IMR-90 (cell line): ENCODE measurements around the gene CRIM1. TPM values are rescaled to one million over a fixed set of nuclear protein-coding genes. Genes with fewer than 3 reads are reported as not detected.

Experiments used
- ATAC-seq: fragments of 200-7000 bp; cut with Tn5 transposase; 2 replicates; pipeline ENCODE4 v1.9.1; 2020; ENCODE audit warnings: low read depth, mild to moderate bottlenecking, moderate library complexity
- BruUV-seq: library from RNA; stranded (reverse); fragments of 400-500 nt; replicated peaks from 2 replicates; lab custom pipeline; 2021; lab: Mats Ljungman, UMichigan
- CTCF ChIA-PET: fragments of 300-600 bp; formaldehyde crosslinking; extraction: SDS; loops from one replicate; lab custom pipeline; 2021; ENCODE audit warnings: antibody characterized with exemption; lab: Yijun Ruan, JAX
- POLR2A ChIA-PET: fragments of 300-600 bp; sonication (Branson Sonifier 250); formaldehyde crosslinking; loops from one replicate; lab custom pipeline; 2022; ENCODE audit warnings: antibody characterized with exemption; ENCODE audit not compliant: unreplicated experiment; lab: Charles Lee
- DNase-seq: peaks from one replicate; pipeline ENCODE4 v3.0.0; 2013
- H2AFZ ChIP-seq: replicated peaks from 2 replicates; pipeline ENCODE3; 2013; ENCODE audit warnings: low read length, mild to moderate bottlenecking; ENCODE audit not compliant: poor library complexity
- H2AK5ac ChIP-seq: 2 replicates; pipeline ENCODE4 v1.6.1; 2013; ENCODE audit warnings: low read depth, low read length, inconsistent platforms
- H2AK9ac ChIP-seq: replicated peaks from 2 replicates; pipeline ENCODE3; 2013; ENCODE audit warnings: mild to moderate bottlenecking, low read depth, low read length, moderate library complexity; ENCODE audit not compliant: poor library complexity
- H2BK120ac ChIP-seq: 2 replicates; pipeline ENCODE4 v1.6.1; 2013; ENCODE audit warnings: low read depth, low read length, inconsistent platforms
- H2BK15ac ChIP-seq: 3 replicates; pipeline ENCODE4 v1.6.1; 2013; ENCODE audit warnings: low read depth, low read length, inconsistent platforms
- H2BK20ac ChIP-seq: 2 replicates; pipeline ENCODE4 v1.6.1; 2013; ENCODE audit warnings: low read depth, mild to moderate bottlenecking, inconsistent platforms, low read length, moderate library complexity
- H2BK5ac ChIP-seq: 2 replicates; pipeline ENCODE4 v1.6.1; 2013; ENCODE audit warnings: mild to moderate bottlenecking, low read depth, low read length, inconsistent platforms; ENCODE audit not compliant: poor library complexity, severe bottlenecking
- H3K14ac ChIP-seq: replicated peaks from 2 replicates; pipeline ENCODE4 v1.6.1; 2013; ENCODE audit warnings: low read depth, low read length, inconsistent platforms
- H3K18ac ChIP-seq: 2 replicates; pipeline ENCODE4 v1.6.1; 2013; ENCODE audit warnings: low read depth, low read length, control low read depth
- H3K23ac ChIP-seq: 2 replicates; pipeline ENCODE4 v1.6.1; 2013; ENCODE audit warnings: low read depth, low read length, inconsistent platforms
- H3K27ac ChIP-seq: 2 replicates; pipeline ENCODE4 v1.5.1; 2013; ENCODE audit warnings: mild to moderate bottlenecking, control low read depth, low read length; ENCODE audit not compliant: insufficient read depth
- H3K27me3 ChIP-seq: 2 replicates; pipeline ENCODE4 v1.6.1; 2013; ENCODE audit warnings: low read length; ENCODE audit not compliant: control insufficient read depth, insufficient read depth
- H3K36me3 ChIP-seq: 2 replicates; pipeline ENCODE4 v1.6.1; 2013; ENCODE audit warnings: low read length, mixed read lengths; ENCODE audit not compliant: control insufficient read depth, insufficient read depth
- H3K4ac ChIP-seq: 2 replicates; pipeline ENCODE4 v1.6.1; 2013; ENCODE audit warnings: low read depth, low read length, inconsistent platforms
- H3K4me1 ChIP-seq: 2 replicates; pipeline ENCODE4 v1.6.1; 2013; ENCODE audit warnings: low read length, mixed read lengths; ENCODE audit not compliant: control insufficient read depth, insufficient read depth
- H3K4me2 ChIP-seq: 2 replicates; pipeline ENCODE4 v1.6.1; 2013; ENCODE audit warnings: low read depth, mild to moderate bottlenecking, control low read depth, low read length, moderate library complexity
- H3K4me3 ChIP-seq: 2 replicates; pipeline ENCODE4 v1.5.1; 2013; ENCODE audit warnings: low read depth, mild to moderate bottlenecking, control low read depth, low read length, moderate library complexity; ENCODE audit not compliant: insufficient read depth
- H3K56ac ChIP-seq: 2 replicates; pipeline ENCODE4 v1.6.1; 2013; ENCODE audit warnings: low read length, inconsistent platforms; ENCODE audit not compliant: insufficient read depth; ENCODE audit errors: extremely low read depth
- H3K79me1 ChIP-seq, 2 experiments: 2 replicates each; pipeline ENCODE4 v1.6.1; 2013; ENCODE audit warnings: low read length in 2 of 2, inconsistent platforms in 1 of 2, low read depth in 1 of 2
- H3K9ac ChIP-seq: 2 replicates; pipeline ENCODE4 v1.6.1; 2013; ENCODE audit warnings: low read depth, low read length, control low read depth
- H3K9me1 ChIP-seq: 2 replicates; pipeline ENCODE4 v1.6.1; 2013; ENCODE audit warnings: low read length, inconsistent platforms; ENCODE audit not compliant: insufficient read depth
- H3K9me3 ChIP-seq: 2 replicates; pipeline ENCODE4 v1.6.1; 2013; ENCODE audit warnings: low read length; ENCODE audit not compliant: control insufficient read depth, insufficient read depth
- H4K20me1 ChIP-seq: 2 replicates; pipeline ENCODE4 v1.6.1; 2013; ENCODE audit warnings: low read length, inconsistent platforms; ENCODE audit not compliant: insufficient read depth
- H4K5ac ChIP-seq: 2 replicates; pipeline ENCODE4 v1.6.1; 2013; ENCODE audit warnings: mild to moderate bottlenecking, low read depth, low read length, control low read depth
- H4K8ac ChIP-seq, 2 experiments: 2 replicates each; pipeline ENCODE4 v1.6.1; 2013; ENCODE audit warnings: low read depth in 2 of 2, low read length in 2 of 2, control low read depth in 1 of 2, inconsistent platforms in 1 of 2
- H4K91ac ChIP-seq: 2 replicates; pipeline ENCODE4 v1.6.1; 2013; ENCODE audit warnings: low read depth, low read length, inconsistent platforms; ENCODE audit not compliant: insufficient read depth
- BHLHE40 ChIP-seq: fragments of 150-350 bp; IDR thresholded peaks from 2 replicates; pipeline ENCODE4 v1.6.1; 2016; ENCODE audit warnings: mild to moderate bottlenecking, low read depth, low read length
- CEBPB ChIP-seq: IDR thresholded peaks from 2 replicates; pipeline ENCODE4 v1.6.1; 2012; ENCODE audit warnings: low read depth, low read length, improper control_type of control experiment
- NFE2L2 ChIP-seq: fragments of 150-350 bp; IDR thresholded peaks from 2 replicates; pipeline ENCODE4 v1.6.1; 2016; ENCODE audit warnings: low read depth, mild to moderate bottlenecking, low read length
- SMC3 ChIP-seq: fragments of 150-350 bp; IDR thresholded peaks from 2 replicates; pipeline ENCODE4 v1.6.1; 2016; ENCODE audit warnings: low read depth, mild to moderate bottlenecking, antibody characterized with exemption, low read length, moderate library complexity
- WGBS, 2 experiments: methylation state at CpG; one replicate each; pipeline versions ENCODE4 v1.1.5 to v1.1.7; 2013; ENCODE audit warnings: missing lambda C conversion rate in 2 of 2; ENCODE audit not compliant: insufficient read length in 1 of 2; ENCODE audit errors: extremely low coverage in 2 of 2; 5-methylcytosine and 5-hydroxymethylcytosine counted together
- dilution Hi-C: fragments of 300-500 bp; cut with HindIII; formaldehyde crosslinking; loops from one replicate; pipeline ENCODE4 v1.14.3; 2018; ENCODE audit warnings: low sequenced_read_pairs; ENCODE audit not compliant: unreplicated experiment
- in situ Hi-C: fragments of 300-500 bp; cut with MboI; formaldehyde crosslinking; loops from 3 replicates; pipeline ENCODE4 v1.14.3; 2019; ENCODE audit warnings: low sequenced_read_pairs, inconsistent platforms, mixed read lengths
- intact Hi-C: fragments of 100-400 bp; cut with micrococcal nuclease; formaldehyde crosslinking; loops from 2 replicates; pipeline ENCODE4 v1.10.0; 2022
- polyA plus RNA-seq, 3 experiments: library from polyadenylated mRNA; depleted of rRNA; stranded (reverse); fragments of >200 nt; gene quantifications; 2 replicates each; pipeline ENCODE4 v1.2.3, GENCODE V29; 2012; ENCODE audit warnings: low replicate concordance in 1 of 3
- total RNA-seq: library from RNA; depleted of rRNA; stranded (reverse); fragments of >200 nt; gene quantifications from 2 replicates; pipeline ENCODE4 v1.2.3, GENCODE V29; 2012

CRIM1 gene
- total and polyA plus RNA-seq, 2 of the 4 experiments (the other 2 are of a cell fraction), result 285 to 490 TPM

DNA sequence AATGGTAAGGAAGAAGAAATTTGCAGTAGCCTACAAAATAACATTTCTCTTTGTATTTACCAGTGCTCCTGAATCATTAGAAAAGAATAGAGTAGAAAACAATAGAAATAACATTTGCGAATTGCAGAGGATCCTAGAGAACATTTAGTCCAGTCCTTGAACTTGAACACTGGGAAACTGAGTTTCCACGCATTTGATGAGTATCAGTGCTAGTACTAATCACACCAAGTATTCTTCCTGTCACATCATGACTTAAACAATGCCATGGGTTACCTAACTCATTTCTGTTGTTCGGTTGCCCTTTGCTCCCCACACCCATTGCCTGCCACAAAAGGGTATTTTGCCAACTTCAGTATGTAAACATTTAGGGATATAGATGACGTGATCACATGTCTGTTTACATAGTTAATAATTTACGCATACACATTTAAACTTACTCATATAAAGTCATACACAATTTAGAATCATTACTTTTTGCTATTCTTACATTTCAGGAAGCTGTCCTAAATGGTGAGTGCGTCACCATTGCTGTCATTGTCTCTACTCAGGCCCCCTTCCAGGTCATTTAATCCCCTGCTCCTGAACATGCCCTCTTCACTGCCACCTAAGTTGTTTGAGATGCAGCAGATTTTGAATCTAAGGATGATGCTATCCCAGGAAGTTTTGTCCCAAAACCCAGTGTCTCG lies 42.3 kb downstream of the CRIM1 start (continued):
- no peak for TF ChIP-seq NFE2L2
- TF ChIP-seq SMC3, result no peak

DNA sequence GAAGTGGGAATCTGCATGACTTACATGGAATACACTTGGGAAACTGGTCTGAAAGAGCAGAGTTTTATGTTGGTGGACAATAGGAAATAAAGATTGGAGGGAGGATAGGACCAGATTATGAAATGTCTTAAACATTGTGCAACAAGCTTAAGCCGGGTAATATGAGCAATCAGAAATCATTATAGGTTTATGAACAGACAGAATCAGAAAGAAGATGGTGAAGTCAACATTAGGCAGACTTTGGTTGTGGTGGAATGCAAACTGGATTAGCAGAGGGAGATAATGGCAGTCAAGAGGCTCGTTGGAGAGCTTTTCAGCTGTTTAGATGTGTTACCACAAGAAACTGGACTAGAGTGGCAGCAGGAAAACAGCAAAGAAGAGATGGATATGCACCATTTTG lies 43.5 kb downstream of the CRIM1 start:
- H2BK5ac ChIP-seq, result peak overlapping the region; percentile 54
- H3K27ac ChIP-seq, result no peak overlapping the region
- no peak overlapping the region for H2AFZ ChIP-seq
- no peak overlapping the region for H2BK15ac ChIP-seq
- in situ Hi-C loops (no loop called here), intact Hi-C loops (no loop called here), dilution Hi-C loops (no loop called here)
- peaks cover 14% of the 10 kb centered on the region for H3K36me3 ChIP-seq
- BruUV-seq, result no TSS peak
- H3K9ac ChIP-seq, result no peak overlapping the region
- peaks cover 19 to 76% of the 10 kb centered on the region in 2 experiments for H3K79me1 ChIP-seq
- H3K4me1 ChIP-seq, result peaks cover 30% of the 10 kb centered on the region
- DNase-seq (no peak), ATAC-seq (no peak)
- ChIA-PET POLR2A (no interaction called here), CTCF (interaction anchor here (0.6 to 1.2 kb wide), 2 partner anchors 86 to 273 kb away, joined by 3 read pairs; no protein-coding TSS in a partner anchor)
- peak; percentile 89 for TF ChIP-seq CEBPB
- no peak for TF ChIP-seq BHLHE40
- H3K18ac ChIP-seq, result peak overlapping the region; percentile 81; the same call in 1 of the 2 replicates
- peaks cover 39% of the 10 kb centered on the region for H3K9me1 ChIP-seq
- H4K8ac ChIP-seq, result peak overlapping the region in 1 of 2 experiments; percentile 17; a peak in 1 of 4 replicates
- H3K9me3 ChIP-seq, result no peaks in the 10 kb centered on the region
- H2AK9ac ChIP-seq, result no peak overlapping the region
- no peak overlapping the region; the same call in 1 of the 2 replicates for H3K4ac ChIP-seq
- 89% methylated on average over 2 of the region's 2 CpGs; no CpG with 5 or more reads in 1 of the 2 experiments for WGBS, 2 experiments
- peaks cover 84% of the 10 kb centered on the region; the same call in 1 of the 2 replicates for H4K20me1 ChIP-seq
- peak overlapping the region; percentile 67 for H3K14ac ChIP-seq
- H3K27me3 ChIP-seq, result no peaks in the 10 kb centered on the region
- peak overlapping the region; percentile 41; the same call in 1 of the 2 replicates for H3K56ac ChIP-seq
- peak overlapping the region; percentile 26 for H3K23ac ChIP-seq
- no peak overlapping the region; the same call in 1 of the 2 replicates for H2BK120ac ChIP-seq
- no peak overlapping the region for H3K4me2 ChIP-seq
- peak overlapping the region; percentile 23; the same call in 1 of the 2 replicates for H2AK5ac ChIP-seq
- no peak overlapping the region; the same call in 1 of the 2 replicates for H4K91ac ChIP-seq
- H2BK20ac ChIP-seq, result 0 out of 2 replicates have a peak overlapping the region, but pooled peaks have one; percentile 20
- H4K5ac ChIP-seq, result peak overlapping the region; percentile 33; the same call in 1 of the 2 replicates
- H3K4me3 ChIP-seq, result no peak overlapping the region
